ENCODE data around the gene PLCXD3. TPM values are rescaled to one million over a fixed set of nuclear protein-coding genes. Genes with fewer than 3 reads are reported as not detected.
A peak's percentile ranks its signal among the peaks of the same experiment; 100 is the strongest.

PLCXD3 gene, protein sequence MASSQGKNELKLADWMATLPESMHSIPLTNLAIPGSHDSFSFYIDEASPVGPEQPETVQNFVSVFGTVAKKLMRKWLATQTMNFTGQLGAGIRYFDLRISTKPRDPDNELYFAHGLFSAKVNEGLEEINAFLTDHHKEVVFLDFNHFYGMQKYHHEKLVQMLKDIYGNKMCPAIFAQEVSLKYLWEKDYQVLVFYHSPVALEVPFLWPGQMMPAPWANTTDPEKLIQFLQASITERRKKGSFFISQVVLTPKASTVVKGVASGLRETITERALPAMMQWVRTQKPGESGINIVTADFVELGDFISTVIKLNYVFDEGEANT
- polyA plus RNA-seq (2012; ENCODE audit: insufficient read depth, insufficient read length, low read depth), result 2.2 TPM

DNA sequence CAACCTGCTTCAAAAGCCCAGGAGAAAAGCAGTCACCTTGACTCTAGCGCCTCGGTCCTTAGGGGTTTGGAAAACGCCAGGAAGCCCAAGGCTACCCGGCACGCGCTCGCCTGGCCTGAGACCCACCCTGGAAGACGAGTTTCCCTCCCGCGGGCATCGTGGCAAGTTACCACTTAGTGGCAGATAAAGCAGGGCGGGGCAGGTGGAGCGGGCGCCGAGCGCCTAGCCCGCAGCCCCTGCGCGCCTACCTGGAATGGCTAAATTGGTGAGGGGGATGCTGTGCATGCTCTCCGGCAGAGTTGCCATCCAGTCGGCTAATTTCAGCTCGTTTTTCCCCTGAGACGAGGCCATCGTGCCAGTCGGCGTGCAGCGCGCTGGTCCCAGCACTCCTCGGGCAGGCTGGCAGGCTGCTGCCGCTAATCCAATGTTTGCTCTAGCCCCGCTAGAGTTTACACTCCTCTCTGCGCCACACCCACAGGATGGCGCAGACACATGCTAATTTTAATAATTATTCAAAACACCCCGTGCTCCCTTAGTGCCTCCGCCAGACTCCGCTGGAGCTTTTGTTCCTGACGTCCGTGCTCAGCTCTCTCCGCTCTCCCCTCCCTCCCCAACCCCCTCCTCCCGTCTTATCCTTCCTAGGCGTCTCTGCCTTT is at the start of gene PLCXD3:
PLCXD3 (minus strand) TSS at position 426 of the 656 bp plus-strand sequence; CDS start at position 351, 75 bp downstream.
- TF ChIP-seq, protein P1, sequence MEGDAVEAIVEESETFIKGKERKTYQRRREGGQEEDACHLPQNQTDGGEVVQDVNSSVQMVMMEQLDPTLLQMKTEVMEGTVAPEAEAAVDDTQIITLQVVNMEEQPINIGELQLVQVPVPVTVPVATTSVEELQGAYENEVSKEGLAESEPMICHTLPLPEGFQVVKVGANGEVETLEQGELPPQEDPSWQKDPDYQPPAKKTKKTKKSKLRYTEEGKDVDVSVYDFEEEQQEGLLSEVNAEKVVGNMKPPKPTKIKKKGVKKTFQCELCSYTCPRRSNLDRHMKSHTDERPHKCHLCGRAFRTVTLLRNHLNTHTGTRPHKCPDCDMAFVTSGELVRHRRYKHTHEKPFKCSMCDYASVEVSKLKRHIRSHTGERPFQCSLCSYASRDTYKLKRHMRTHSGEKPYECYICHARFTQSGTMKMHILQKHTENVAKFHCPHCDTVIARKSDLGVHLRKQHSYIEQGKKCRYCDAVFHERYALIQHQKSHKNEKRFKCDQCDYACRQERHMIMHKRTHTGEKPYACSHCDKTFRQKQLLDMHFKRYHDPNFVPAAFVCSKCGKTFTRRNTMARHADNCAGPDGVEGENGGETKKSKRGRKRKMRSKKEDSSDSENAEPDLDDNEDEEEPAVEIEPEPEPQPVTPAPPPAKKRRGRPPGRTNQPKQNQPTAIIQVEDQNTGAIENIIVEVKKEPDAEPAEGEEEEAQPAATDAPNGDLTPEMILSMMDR (IDR thresholded peaks at IDR 0.05; ENCODE audit: low read depth, low read length), result no peak
- H3K4me3 ChIP-seq (ENCODE audit: low read depth, low read length), result peak within 1 kb of the TSS; percentile 77
- H3K36me3 ChIP-seq, result no peaks in the 10 kb centered on the region
- H3K9me3 ChIP-seq, result no peaks in the 10 kb centered on the region
- peak; percentile 45 for DNase-seq
- H3K27me3 ChIP-seq, result no peaks in the 10 kb centered on the region
- peaks cover 14% of the 10 kb centered on the region for H3K4me1 ChIP-seq

DNA sequence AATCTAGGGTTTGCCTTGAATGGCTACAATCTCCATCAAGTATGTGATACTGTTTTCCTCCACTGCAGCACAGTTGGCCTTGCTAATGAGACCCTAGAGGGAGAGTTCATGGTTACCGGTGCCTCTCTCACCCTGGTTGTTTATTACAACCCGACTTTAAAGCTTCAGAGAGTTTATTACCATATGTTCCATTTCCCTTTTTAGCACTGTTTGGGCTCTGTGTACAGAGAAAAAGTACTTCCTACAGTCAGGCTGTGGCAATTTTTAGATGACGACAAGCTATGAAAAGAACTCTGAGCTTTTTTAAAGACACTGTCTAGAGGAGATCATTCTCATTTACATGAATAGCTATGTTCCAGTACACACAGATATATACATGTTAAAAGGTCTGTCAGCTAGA is 48.8 kb upstream of the PLCXD3 start:
- Histone ChIP-seq H3K36me3 (no peaks in the 10 kb centered on the region), H3K9me3 (no peaks in the 10 kb centered on the region), H3K4me1 (no peaks in the 10 kb centered on the region), H3K27me3 (no peaks in the 10 kb centered on the region), H3K4me3 (ENCODE audit: low read depth, low read length) (no peak overlapping the region)
- TF ChIP-seq, protein P1 (IDR thresholded peaks at IDR 0.05; ENCODE audit: low read depth, low read length), result no peak
- DNase-seq, result no peak

DNA sequence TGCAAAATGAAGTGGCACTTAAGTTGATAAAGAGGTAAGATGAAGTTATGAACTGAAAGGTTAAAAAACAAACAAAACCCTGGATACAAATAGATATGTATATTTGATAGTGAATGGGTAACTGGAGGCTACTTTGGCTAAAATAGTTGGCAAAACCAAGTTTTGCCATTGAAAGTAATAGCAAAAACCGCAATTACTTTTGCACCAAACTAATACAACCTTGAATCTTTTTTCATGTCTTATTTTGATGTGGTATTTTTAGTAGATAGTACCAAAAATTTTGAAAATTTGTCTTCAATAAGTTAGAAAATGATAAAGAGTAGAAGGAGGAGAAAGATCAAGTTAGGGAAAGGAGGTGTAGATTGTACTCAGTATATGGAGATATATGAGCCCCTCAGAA is 47.9 kb upstream of the PLCXD3 start:
- DNase-seq, result no peak
- Histone ChIP-seq H3K9me3 (no peaks in the 10 kb centered on the region), H3K36me3 (no peaks in the 10 kb centered on the region), H3K4me3 (ENCODE audit: low read depth, low read length) (no peak overlapping the region), H3K27me3 (no peaks in the 10 kb centered on the region), H3K4me1 (no peaks in the 10 kb centered on the region)
- TF ChIP-seq, protein P1 (IDR thresholded peaks at IDR 0.05; ENCODE audit: low read depth, low read length), result no peak

DNA sequence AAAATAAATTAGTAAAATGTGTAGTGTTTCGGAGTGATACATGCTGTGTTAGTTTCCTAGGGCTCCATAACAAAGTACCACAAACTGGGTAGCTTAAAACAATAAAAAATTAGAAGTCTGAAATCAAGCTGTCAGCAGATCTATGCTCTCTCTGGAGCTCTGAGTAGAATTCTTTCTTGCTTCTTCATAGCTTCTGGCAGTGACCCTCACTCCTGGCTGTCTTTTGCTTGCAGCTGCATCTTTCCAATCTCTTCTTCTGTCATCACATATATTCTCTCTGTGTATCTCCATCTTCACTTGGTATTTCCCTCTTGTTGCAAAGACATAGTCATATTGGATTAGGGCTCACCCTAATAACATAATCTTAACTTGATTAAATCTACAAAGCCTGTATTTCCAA is 37.6 kb upstream of the PLCXD3 start:
- no peaks in the 10 kb centered on the region for H3K36me3 ChIP-seq
- no peak overlapping the region for H3K4me3 ChIP-seq (ENCODE audit: low read depth, low read length)
- H3K27me3 ChIP-seq, result no peaks in the 10 kb centered on the region
- TF ChIP-seq, protein P1 (IDR thresholded peaks at IDR 0.05; ENCODE audit: low read depth, low read length), result no peak
- no peaks in the 10 kb centered on the region for H3K4me1 ChIP-seq
- no peaks in the 10 kb centered on the region for H3K9me3 ChIP-seq
- DNase-seq, result no peak

DNA sequence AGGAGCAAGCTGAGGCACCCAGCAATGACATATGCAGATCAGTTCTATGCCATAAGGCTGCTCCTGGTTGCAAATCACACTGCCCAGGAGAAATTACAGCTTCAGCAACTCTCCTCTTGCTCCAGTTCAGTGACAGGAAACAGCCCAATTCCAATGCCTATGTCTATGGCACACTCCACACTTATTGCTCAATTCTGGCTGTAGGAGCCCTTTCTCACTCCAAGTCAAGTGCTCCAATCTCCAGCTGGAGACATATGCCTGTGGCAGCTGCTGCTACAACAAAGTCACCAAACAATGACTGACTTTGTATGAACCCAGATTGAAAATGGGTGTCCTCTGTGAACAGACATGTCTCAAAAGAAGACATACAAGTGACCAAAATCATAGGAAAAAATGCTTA is 31.8 kb upstream of the PLCXD3 start:
- Histone ChIP-seq H3K4me3 (ENCODE audit: low read depth, low read length) (no peak overlapping the region), H3K9me3 (no peaks in the 10 kb centered on the region), H3K36me3 (no peaks in the 10 kb centered on the region), H3K4me1 (no peaks in the 10 kb centered on the region), H3K27me3 (no peaks in the 10 kb centered on the region)
- no peak for DNase-seq
- TF ChIP-seq, protein P1 (IDR thresholded peaks at IDR 0.05; ENCODE audit: low read depth, low read length), result no peak

DNA sequence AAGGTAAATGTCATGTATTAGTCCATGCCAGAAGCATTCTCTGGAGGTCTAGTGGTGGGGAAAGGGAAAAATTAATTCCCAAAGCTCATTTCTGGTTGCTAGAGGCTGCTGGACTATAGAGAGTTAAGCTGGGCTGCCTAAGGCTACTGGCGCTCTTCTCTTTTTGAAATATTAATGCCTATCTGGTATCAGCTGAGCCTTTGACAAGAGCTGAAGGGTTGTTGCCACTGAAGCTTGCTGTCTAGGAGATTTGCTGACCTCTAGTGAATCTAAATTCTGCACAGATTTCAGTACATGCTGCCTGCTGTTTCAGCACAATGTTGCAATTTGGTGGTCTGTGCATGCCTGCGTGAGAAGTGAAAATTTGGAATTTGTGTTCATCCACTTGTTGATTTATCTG is 29.1 kb upstream of the PLCXD3 start:
- Histone ChIP-seq H3K9me3 (no peaks in the 10 kb centered on the region), H3K4me1 (no peaks in the 10 kb centered on the region), H3K27me3 (no peaks in the 10 kb centered on the region), H3K36me3 (no peaks in the 10 kb centered on the region), H3K4me3 (ENCODE audit: low read depth, low read length) (no peak overlapping the region)
- TF ChIP-seq, protein P1 (IDR thresholded peaks at IDR 0.05; ENCODE audit: low read depth, low read length), result no peak
- DNase-seq, result no peak
